Fibroblast of lung (primary cell): ENCODE data around the gene GMFB. TPM values are rescaled to one million over a fixed set of nuclear protein-coding genes. Genes with fewer than 3 reads are reported as not detected.

Experiments
- DNase-seq, 2 donors: peaks; one replicate each; pipeline versions ENCODE4 v3.0.0 to v3.0.0-alpha.2; 2010; ENCODE audit warnings: low read depth in 2 of 2
- H2AFZ ChIP-seq: 2 replicates; pipeline ENCODE4 v1.5.1; 2012; ENCODE audit warnings: low read length, control low read depth, inconsistent platforms
- H3K27ac ChIP-seq: 2 replicates; pipeline ENCODE4 v1.5.1; 2011; ENCODE audit warnings: low read length, control low read depth; ENCODE audit not compliant: insufficient read depth
- H3K27me3 ChIP-seq: 2 replicates; pipeline ENCODE4 v1.5.1; 2011; ENCODE audit warnings: mild to moderate bottlenecking, low read length; ENCODE audit not compliant: control insufficient read depth, insufficient read depth
- H3K36me3 ChIP-seq: 2 replicates; pipeline ENCODE4 v1.5.1; 2011; ENCODE audit warnings: low read length; ENCODE audit not compliant: control insufficient read depth, insufficient read depth
- H3K4me1 ChIP-seq: 2 replicates; pipeline ENCODE4 v1.5.1; 2011; ENCODE audit warnings: low read length; ENCODE audit not compliant: control insufficient read depth, insufficient read depth; ENCODE audit errors: extremely low read depth
- H3K4me2 ChIP-seq: 2 replicates; pipeline ENCODE4 v1.5.1; 2011; ENCODE audit warnings: low read length, control low read depth; ENCODE audit not compliant: insufficient read depth; ENCODE audit errors: extremely low read depth
- H3K4me3 ChIP-seq, 4 experiments: fragments of 200-600 bp in 1 of 4; sonication (generic) in 1 of 4; replicated peaks in 1 of 4; 2 replicates each; pipeline ENCODE4 v1.5.1; 2011 to 2016; ENCODE audit warnings: low read length in 4 of 4, low read depth in 3 of 4, mild to moderate bottlenecking in 3 of 4, control low read depth in 2 of 4, inconsistent platforms in 1 of 4, mixed read lengths in 1 of 4; ENCODE audit not compliant: insufficient read depth in 1 of 4; ENCODE audit errors: control extremely low read depth in 1 of 4
- H3K79me2 ChIP-seq: 2 replicates; pipeline ENCODE4 v1.5.1; 2012; ENCODE audit warnings: mild to moderate bottlenecking, low read length, inconsistent platforms; ENCODE audit not compliant: control insufficient read depth, insufficient read depth
- H3K9ac ChIP-seq: 2 replicates; pipeline ENCODE4 v1.5.1; 2011; ENCODE audit warnings: mild to moderate bottlenecking, low read length, control low read depth; ENCODE audit not compliant: insufficient read depth
- H3K9me3 ChIP-seq: 2 replicates; pipeline ENCODE4 v1.5.1; 2012; ENCODE audit warnings: low read depth, low read length; ENCODE audit not compliant: control insufficient read depth, insufficient read depth
- H4K20me1 ChIP-seq: 2 replicates; pipeline ENCODE4 v1.5.1; 2011; ENCODE audit warnings: low read length; ENCODE audit not compliant: control insufficient read depth, insufficient read depth; ENCODE audit errors: extremely low read depth
- EZH2 ChIP-seq: IDR thresholded peaks from 2 replicates; pipeline ENCODE4 v1.5.1; 2012; ENCODE audit warnings: low read length, control low read depth, mild to moderate bottlenecking; ENCODE audit errors: missing control alignments
- polyA plus RNA-seq, 2 donors: library from polyadenylated mRNA; depleted of rRNA in 1 of 2; stranded (reverse) in 1 of 2; unstranded in 1 of 2; fragments of >200 nt; gene quantifications; 2 replicates each; pipeline ENCODE4 v1.2.1, GENCODE V29; 2011 to 2012; ENCODE audit warnings: missing spikeins in 1 of 2
- total RNA-seq: library from RNA; depleted of rRNA; stranded (reverse); fragments of >200 nt; gene quantifications from 2 replicates; pipeline ENCODE4 v1.2.1, GENCODE V29; 2014
- TF ChIP-seq, protein P1 (sequence below), 2 donors: IDR thresholded peaks in 1 of 2; conservative IDR thresholded peaks in 1 of 2; 1 replicate in 1 of 2; 2 replicates in 1 of 2; pipeline ENCODE4 v1.5.1; 2011 to 2012; ENCODE audit warnings: low read length in 2 of 2, control low read depth in 1 of 2, inconsistent platforms in 1 of 2, low read depth in 1 of 2, mild to moderate bottlenecking in 1 of 2

Gene GMFB
- total and polyA plus RNA-seq, 2 donors (not counting 1 experiment from before 2014, with no cell fraction given): 69.2 to 85.5 TPM

- H4K20me1 ChIP-seq: no peaks in the 10 kb centered on the region
- no peaks in the 10 kb centered on the region for H3K27me3 ChIP-seq
- no peaks in the 10 kb centered on the region for H3K4me1 ChIP-seq
- H3K27ac ChIP-seq: no peak overlapping the region
- no peaks in the 10 kb centered on the region for H3K9me3 ChIP-seq
- no peaks in the 10 kb centered on the region for H3K79me2 ChIP-seq
- H3K4me2 ChIP-seq: no peak overlapping the region
- no peak for DNase-seq
- no peak overlapping the region for H3K9ac ChIP-seq
- TF ChIP-seq, protein P1, sequence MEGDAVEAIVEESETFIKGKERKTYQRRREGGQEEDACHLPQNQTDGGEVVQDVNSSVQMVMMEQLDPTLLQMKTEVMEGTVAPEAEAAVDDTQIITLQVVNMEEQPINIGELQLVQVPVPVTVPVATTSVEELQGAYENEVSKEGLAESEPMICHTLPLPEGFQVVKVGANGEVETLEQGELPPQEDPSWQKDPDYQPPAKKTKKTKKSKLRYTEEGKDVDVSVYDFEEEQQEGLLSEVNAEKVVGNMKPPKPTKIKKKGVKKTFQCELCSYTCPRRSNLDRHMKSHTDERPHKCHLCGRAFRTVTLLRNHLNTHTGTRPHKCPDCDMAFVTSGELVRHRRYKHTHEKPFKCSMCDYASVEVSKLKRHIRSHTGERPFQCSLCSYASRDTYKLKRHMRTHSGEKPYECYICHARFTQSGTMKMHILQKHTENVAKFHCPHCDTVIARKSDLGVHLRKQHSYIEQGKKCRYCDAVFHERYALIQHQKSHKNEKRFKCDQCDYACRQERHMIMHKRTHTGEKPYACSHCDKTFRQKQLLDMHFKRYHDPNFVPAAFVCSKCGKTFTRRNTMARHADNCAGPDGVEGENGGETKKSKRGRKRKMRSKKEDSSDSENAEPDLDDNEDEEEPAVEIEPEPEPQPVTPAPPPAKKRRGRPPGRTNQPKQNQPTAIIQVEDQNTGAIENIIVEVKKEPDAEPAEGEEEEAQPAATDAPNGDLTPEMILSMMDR (conservative IDR thresholded peaks at IDR 0.05 in 1 of 2, IDR thresholded peaks at IDR 0.05 in 1 of 2; ENCODE audit: low read depth in 1 of 2, low read length in 2 of 2): no peak
- TF ChIP-seq EZH2: no peak
- H3K4me3 ChIP-seq: no peak overlapping the region
- no peaks in the 10 kb centered on the region for H3K36me3 ChIP-seq
- no peak overlapping the region for H2AFZ ChIP-seq
Observed at GRCh38 chr14:54524410-54524809, 35.6 kb upstream of the GMFB start.

DNA sequence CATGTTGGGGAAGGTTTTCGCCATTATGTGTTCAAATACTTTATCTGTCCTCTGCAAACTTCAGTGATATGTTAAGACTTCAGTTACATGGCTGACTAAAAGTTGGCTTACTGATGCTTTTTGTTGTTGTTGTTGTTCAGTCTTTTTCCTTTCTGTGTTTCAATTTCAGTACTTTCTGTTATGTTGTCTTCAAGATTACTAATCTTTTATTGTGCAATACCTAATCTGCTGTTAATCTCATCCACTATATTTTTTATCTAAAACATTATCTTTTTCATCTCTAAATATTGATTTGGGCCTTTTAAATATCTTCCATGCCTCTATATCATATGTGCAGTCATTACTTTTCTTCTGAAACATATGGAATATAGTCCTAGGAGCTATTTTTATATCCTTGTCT, 27.9 kb upstream of the GMFB start:
- Histone ChIP-seq H3K4me3 (no peak overlapping the region), H3K9me3 (no peaks in the 10 kb centered on the region), H3K27ac (no peak overlapping the region), H2AFZ (no peak overlapping the region), H3K36me3 (peaks cover 3% of the 10 kb centered on the region), H3K4me1 (no peaks in the 10 kb centered on the region), H4K20me1 (no peaks in the 10 kb centered on the region), H3K27me3 (no peaks in the 10 kb centered on the region), H3K9ac (no peak overlapping the region), H3K4me2 (no peak overlapping the region), H3K79me2 (peaks cover 12% of the 10 kb centered on the region)
- DNase-seq: no peak
- TF ChIP-seq, protein P1 (conservative IDR thresholded peaks at IDR 0.05 in 1 of 2, IDR thresholded peaks at IDR 0.05 in 1 of 2; ENCODE audit: low read depth in 1 of 2, low read length in 2 of 2): no peak
- TF ChIP-seq EZH2: no peak

- H2AFZ ChIP-seq: no peak overlapping the region
- H3K27me3 ChIP-seq: no peaks in the 10 kb centered on the region
- H3K9ac ChIP-seq: no peak overlapping the region
- no peak overlapping the region for H3K4me3 ChIP-seq
- no peak overlapping the region for H3K4me2 ChIP-seq
- no peak for DNase-seq
- H3K4me1 ChIP-seq: no peaks in the 10 kb centered on the region
- H3K27ac ChIP-seq: no peak overlapping the region
- no peaks in the 10 kb centered on the region for H4K20me1 ChIP-seq
- TF ChIP-seq EZH2: no peak
- TF ChIP-seq, protein P1 (conservative IDR thresholded peaks at IDR 0.05 in 1 of 2, IDR thresholded peaks at IDR 0.05 in 1 of 2; ENCODE audit: low read depth in 1 of 2, low read length in 2 of 2): no peak
- H3K36me3 ChIP-seq: peaks cover 3% of the 10 kb centered on the region
- H3K79me2 ChIP-seq: peaks cover 21% of the 10 kb centered on the region
- no peaks in the 10 kb centered on the region for H3K9me3 ChIP-seq
Observed at GRCh38 chr14:54515670-54516069, 26.9 kb upstream of the GMFB start.
